Measurements from ENCODE around the gene NPM1.

GRCh38 chr5:171432076-171432475 lies 44.4 kb downstream of the NPM1 start:
- no peak for TF ChIP-seq CTCF (IDR thresholded peaks at IDR 0.05)
- TF ChIP-seq ZFX (IDR thresholded peaks at IDR 0.05; ENCODE audit: borderline replicate concordance): no peak
